ENCODE data around the gene NLGN1. TPM values are rescaled to one million over a fixed set of nuclear protein-coding genes. Genes with fewer than 3 reads are reported as not detected.
A peak's percentile ranks its signal among the peaks of the same experiment; 100 is the strongest.
"Not testable (repeated sequence)": the region's sequence is repeated elsewhere in the genome, so short reads cannot be mapped to it uniquely, and the experiment has no call there.

The NLGN1 gene
- 1 to 10 TPM in 1 of 2 donors, under 1 TPM in 1; 0.67 to 1.3 TPM for total RNA-seq

- Histone ChIP-seq H3K27ac (peak within 1 kb of the TSS; percentile 49), H3K9me3 (no peaks in the 10 kb centered on the region), H3K36me3 (no peaks in the 10 kb centered on the region), H3K4me1 (no peaks in the 10 kb centered on the region), H3K4me3 (peak within 1 kb of the TSS; percentile 46), H3K9ac (ENCODE audit: low read depth in 2 of 2, low read length in 2 of 2) (peak within 1 kb of the TSS in 1 of 2 donors; percentile 72), H3K27me3 (peaks cover 27% of the 10 kb centered on the region)
- TF ChIP-seq CTCF (IDR thresholded peaks at IDR 0.05) = no peak
- peak; percentile 39 for DNase-seq
- intact Hi-C loops (cut with DNase I) = no loop called here
Measured at GRCh38 chr3:173397161-173398110, at the start of gene NLGN1. Gene NLGN1 (plus strand): TSS chr3:173397744.

- Histone ChIP-seq H3K4me1 (no peaks in the 10 kb centered on the region), H3K4me3 (no peak overlapping the region), H3K27ac (no peak overlapping the region), H3K27me3 (no peaks in the 10 kb centered on the region), H3K36me3 (no peaks in the 10 kb centered on the region), H3K9ac (ENCODE audit: low read depth in 2 of 2, low read length in 2 of 2) (no peak overlapping the region), H3K9me3 (no peaks in the 10 kb centered on the region)
- no peak for TF ChIP-seq CTCF (IDR thresholded peaks at IDR 0.05)
- no peak for DNase-seq
- intact Hi-C loops (cut with DNase I) = no loop called here
Measured at GRCh38 chr3:173351886-173352285, 45.7 kb upstream of the NLGN1 start.

- H3K27me3 ChIP-seq; H3K4me1 ChIP-seq; H3K27ac ChIP-seq; H3K36me3 ChIP-seq; H3K4me3 ChIP-seq; DNase-seq; H3K9ac ChIP-seq (ENCODE audit: low read depth in 2 of 2, low read length in 2 of 2); H3K9me3 ChIP-seq; intact Hi-C loops (cut with DNase I): not testable (repeated sequence)
Measured at GRCh38 chr3:173353137-173353536, 44.4 kb upstream of the NLGN1 start.

- H3K9me3 ChIP-seq = no peaks in the 10 kb centered on the region
- no peak for DNase-seq
- no peak overlapping the region for H3K27ac ChIP-seq
- no peak overlapping the region for H3K4me3 ChIP-seq
- H3K27me3 ChIP-seq = no peaks in the 10 kb centered on the region
- no peaks in the 10 kb centered on the region for H3K4me1 ChIP-seq
- no peak for TF ChIP-seq CTCF (IDR thresholded peaks at IDR 0.05)
- H3K9ac ChIP-seq (ENCODE audit: low read depth in 2 of 2, low read length in 2 of 2) = no peak overlapping the region
- intact Hi-C loops (cut with DNase I) = no loop called here
- H3K36me3 ChIP-seq = no peaks in the 10 kb centered on the region
Measured at GRCh38 chr3:173354124-173354523, 43.4 kb upstream of the NLGN1 start.

- Histone ChIP-seq H3K27me3 (no peaks in the 10 kb centered on the region), H3K36me3 (no peaks in the 10 kb centered on the region), H3K9me3 (no peaks in the 10 kb centered on the region), H3K4me1 (no peaks in the 10 kb centered on the region), H3K4me3 (no peak overlapping the region), H3K27ac (no peak overlapping the region), H3K9ac (ENCODE audit: low read depth in 2 of 2, low read length in 2 of 2) (no peak overlapping the region)
- TF ChIP-seq CTCF (IDR thresholded peaks at IDR 0.05) = peak; percentile 30
- DNase-seq = peak; percentile 29
- intact Hi-C loops (cut with DNase I) = loop anchor here (10.0 kb wide), 1 partner anchor 183 kb away; no protein-coding TSS in a partner anchor
Measured at GRCh38 chr3:173371848-173372487, 25.6 kb upstream of the NLGN1 start.
